Spleen (tissue), 11 donors: ENCODE data around the gene LDLRAD2. TPM values are rescaled to one million over a fixed set of nuclear protein-coding genes. Genes with fewer than 3 reads are reported as not detected.

Experiments used
- DNase-seq: peaks from one replicate; pipeline ENCODE4 v3.0.0-alpha.2; 2020
- H3K27ac ChIP-seq, 8 donors: fragments of 200-600 bp; sonication (generic) in 7 of 8; 1 replicate in 4 of 8; 2 replicates in 4 of 8; pipeline versions ENCODE4 v1.5.0 to v1.8.0; 2016 to 2021; ENCODE audit warnings: inconsistent platforms in 4 of 8, mild to moderate bottlenecking in 4 of 8, moderate library complexity in 1 of 8
- H3K27me3 ChIP-seq, 7 donors: fragments of 200-600 bp; sonication (generic) in 6 of 7; replicated peaks in 1 of 7; 1 replicate in 4 of 7; 2 replicates in 3 of 7; pipeline versions ENCODE4 v1.5.0 to v1.8.0; 2016 to 2021; ENCODE audit warnings: inconsistent platforms in 3 of 7, mild to moderate bottlenecking in 1 of 7
- H3K36me3 ChIP-seq, 6 donors: fragments of 200-600 bp; sonication (generic) in 5 of 6; 1 replicate in 4 of 6; 2 replicates in 2 of 6; pipeline versions ENCODE4 v1.5.0 to v1.8.0; 2016 to 2021; ENCODE audit warnings: inconsistent platforms in 2 of 6
- H3K4me1 ChIP-seq, 6 donors: fragments of 200-600 bp; sonication (generic) in 5 of 6; 1 replicate in 3 of 6; 2 replicates in 3 of 6; pipeline versions ENCODE4 v1.5.0 to v1.8.0; 2016 to 2021; ENCODE audit warnings: inconsistent platforms in 3 of 6
- H3K4me3 ChIP-seq, 8 donors: fragments of 200-600 bp; sonication (generic) in 7 of 8; 1 replicate in 4 of 8; 2 replicates in 4 of 8; pipeline versions ENCODE4 v1.5.0 to v1.8.0; 2016 to 2021; ENCODE audit warnings: inconsistent platforms in 4 of 8, mild to moderate bottlenecking in 4 of 8, moderate library complexity in 2 of 8
- H3K9me3 ChIP-seq, 8 donors: fragments of 200-600 bp; sonication (generic) in 7 of 8; 1 replicate in 4 of 8; 2 replicates in 4 of 8; pipeline versions ENCODE4 v1.5.0 to v1.8.0; 2016 to 2021; ENCODE audit warnings: inconsistent platforms in 4 of 8
- POLR2A ChIP-seq, 3 donors: fragments of 450-650 bp; IDR thresholded peaks; one replicate each; pipeline ENCODE4 v1.5.1; 2017; ENCODE audit warnings: antibody characterized with exemption in 3 of 3, mild to moderate bottlenecking in 1 of 3
- POLR2AphosphoS5 ChIP-seq, 3 donors: sonication (generic); formaldehyde crosslinking; IDR thresholded peaks; one replicate each; pipeline ENCODE4 v1.5.1; 2017; ENCODE audit warnings: antibody characterized with exemption in 3 of 3
- WGBS, 5 donors: extraction: QIAGEN DNeasy Blood & Tissue Kit in 3 of 5; methylation state at CpG; one replicate each; pipeline versions ENCODE4 v1.1.5 to v1.1.7; 2013 to 2018; 5-methylcytosine and 5-hydroxymethylcytosine counted together
- intact Hi-C: fragments of 100-400 bp; cut with DNase I; formaldehyde crosslinking; loops from one replicate; pipeline ENCODE4 v1.15.0; 2023; ENCODE audit warnings: low total_unique reads
- polyA plus RNA-seq, 3 donors: library from polyadenylated mRNA; stranded (reverse); fragments of 200-250 nt; gene quantifications; one replicate each; pipeline ENCODE4 v1.2.1, GENCODE V29; 2013
- total RNA-seq, 7 donors: library from RNA; depleted of rRNA in 3 of 7; stranded (reverse); fragments of >200 nt in 3 of 7; fragmentation: NEBNext Ultra II Directional in 4 of 7; extraction: Animal tissue kit (Norgen Biotek cat#: 25700) in 4 of 7; gene quantifications; one replicate each; pipeline versions ENCODE4 v1.1.0 to v1.2.1, GENCODE V29; 2016 to 2021
- TF ChIP-seq, protein P1 (sequence below), 11 experiments: fragments of 200-600 bp in 7 of 11; fragments of 450-650 bp in 4 of 11; sonication (generic) in 4 of 11; IDR thresholded peaks in 8 of 11; conservative IDR thresholded peaks in 3 of 11; 1 replicate in 7 of 11; 2 replicates in 4 of 11; pipeline versions ENCODE4 v1.4.0 to v1.8.0; 2016 to 2021; ENCODE audit warnings: antibody characterized with exemption in 11 of 11, inconsistent platforms in 4 of 11, mild to moderate bottlenecking in 1 of 11
- donor health status: healthy with polysubstance abuse.
- donor health status: DM: no; HTN: no; CAD: no; lungs with moderate emphysema.
- donor health status: DM: no; HTN: no; CAD: no.
- donor health status: Bipolar disorder and iron deficiency.
- donor health status: healthy.
- donor health status: DM: no; HTN: no; CAD: no.
- donor health status: DM: yes; HTN: yes; CAD: no.

LDLRAD2 gene
- total and polyA plus RNA-seq, 10 donors, result 0.94 to 4.3 (median 1.4) TPM

DNA sequence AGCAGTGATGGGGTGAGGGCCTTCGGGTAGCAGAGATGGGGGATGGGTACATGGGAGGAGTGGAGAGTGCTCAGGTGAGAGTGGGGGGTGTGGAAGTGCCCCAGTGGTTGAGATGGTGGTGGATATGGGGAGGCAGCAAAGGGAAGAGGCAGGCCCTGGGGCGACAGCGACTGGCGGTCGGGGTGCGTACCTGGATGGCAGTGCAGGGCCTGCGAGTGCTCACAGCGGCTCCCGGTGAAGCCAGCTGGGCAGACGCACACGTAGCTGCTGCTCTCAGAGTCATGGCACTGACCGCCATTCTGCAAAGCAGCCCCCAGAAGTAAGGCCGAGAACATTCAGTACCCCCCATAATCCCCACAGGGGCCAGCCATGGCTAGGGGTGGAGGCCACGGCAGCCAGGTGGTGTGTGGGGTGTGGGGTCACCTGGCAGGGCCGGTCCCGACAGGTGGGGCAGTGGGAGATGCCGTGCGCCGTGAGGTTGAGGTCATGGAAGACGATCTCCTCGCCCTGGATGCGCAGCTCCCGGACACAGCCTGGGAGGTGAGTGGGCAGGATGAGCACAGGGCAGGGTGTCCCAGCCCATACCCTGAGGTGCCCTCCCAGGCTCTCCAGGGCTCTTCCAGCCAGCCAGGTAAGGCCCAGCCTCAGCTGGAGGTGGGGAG is 18.9 kb downstream of the LDLRAD2 start:
- TF ChIP-seq POLR2AphosphoS5 (IDR thresholded peaks at IDR 0.05), result peak in 2 of 3 donors; percentile 5 to 14
- TF ChIP-seq POLR2A (IDR thresholded peaks at IDR 0.05), result no peak
- peaks cover 0 to 21% (median 19%) of the 10 kb centered on the region in 8 donors for H3K9me3 ChIP-seq
- whole genome bisulfite sequencing, 5 donors, result 93 to 97% (median 95%) methylated on average over 20 to 23 of the region's 23 CpGs
- H3K4me3 ChIP-seq, result no peak overlapping the region
- intact Hi-C loops, result no loop called here
- DNase-seq, result no peak
- no peak overlapping the region for H3K27ac ChIP-seq
- H3K4me1 ChIP-seq, result no peaks in the 10 kb centered on the region
- H3K27me3 ChIP-seq, result no peaks in the 10 kb centered on the region
- peaks cover 0 to 100% (median 70%) of the 10 kb centered on the region in 6 donors for H3K36me3 ChIP-seq

DNA sequence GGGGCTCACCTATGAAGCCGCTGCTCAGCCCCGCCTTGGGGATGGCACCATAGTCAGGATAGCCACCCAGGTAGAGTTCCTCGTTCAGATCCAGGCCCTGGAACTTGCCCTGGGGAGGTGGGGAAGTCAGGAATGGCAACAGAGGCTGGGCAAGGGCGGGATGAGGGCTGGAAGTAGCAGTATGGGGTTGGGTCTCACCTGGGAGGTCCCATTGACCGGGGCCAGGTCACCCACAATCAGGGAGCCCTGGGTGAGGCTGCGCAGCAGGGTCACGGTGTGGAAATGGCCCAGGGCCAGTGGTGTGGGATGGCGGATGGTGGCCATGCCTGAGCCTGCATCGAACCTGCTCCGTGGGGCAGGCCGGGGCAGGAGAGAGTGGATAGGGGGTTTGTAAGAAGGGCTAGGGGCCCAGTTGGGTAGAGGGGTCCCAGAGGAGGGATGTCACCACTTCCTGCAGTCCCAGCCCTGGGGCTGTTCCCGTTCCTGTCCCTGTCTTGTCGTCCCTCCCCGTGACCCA is 19.4 kb downstream of the LDLRAD2 start:
- 86 to 96% (median 90%) methylated on average over 11 to 14 of the region's 14 CpGs for WGBS, 5 donors
- no peak overlapping the region for H3K4me3 ChIP-seq
- intact Hi-C loops, result no loop called here
- no peak for DNase-seq
- H3K36me3 ChIP-seq, result peaks cover 0 to 100% (median 73%) of the 10 kb centered on the region in 6 donors
- no peaks in the 10 kb centered on the region for H3K4me1 ChIP-seq
- TF ChIP-seq POLR2A (IDR thresholded peaks at IDR 0.05) (no peak), POLR2AphosphoS5 (IDR thresholded peaks at IDR 0.05) (no peak)
- TF ChIP-seq, protein P1, sequence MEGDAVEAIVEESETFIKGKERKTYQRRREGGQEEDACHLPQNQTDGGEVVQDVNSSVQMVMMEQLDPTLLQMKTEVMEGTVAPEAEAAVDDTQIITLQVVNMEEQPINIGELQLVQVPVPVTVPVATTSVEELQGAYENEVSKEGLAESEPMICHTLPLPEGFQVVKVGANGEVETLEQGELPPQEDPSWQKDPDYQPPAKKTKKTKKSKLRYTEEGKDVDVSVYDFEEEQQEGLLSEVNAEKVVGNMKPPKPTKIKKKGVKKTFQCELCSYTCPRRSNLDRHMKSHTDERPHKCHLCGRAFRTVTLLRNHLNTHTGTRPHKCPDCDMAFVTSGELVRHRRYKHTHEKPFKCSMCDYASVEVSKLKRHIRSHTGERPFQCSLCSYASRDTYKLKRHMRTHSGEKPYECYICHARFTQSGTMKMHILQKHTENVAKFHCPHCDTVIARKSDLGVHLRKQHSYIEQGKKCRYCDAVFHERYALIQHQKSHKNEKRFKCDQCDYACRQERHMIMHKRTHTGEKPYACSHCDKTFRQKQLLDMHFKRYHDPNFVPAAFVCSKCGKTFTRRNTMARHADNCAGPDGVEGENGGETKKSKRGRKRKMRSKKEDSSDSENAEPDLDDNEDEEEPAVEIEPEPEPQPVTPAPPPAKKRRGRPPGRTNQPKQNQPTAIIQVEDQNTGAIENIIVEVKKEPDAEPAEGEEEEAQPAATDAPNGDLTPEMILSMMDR (IDR thresholded peaks at IDR 0.05 in 8 of 11, conservative IDR thresholded peaks at IDR 0.05 in 3 of 11), result no peak
- H3K27me3 ChIP-seq, result no peaks in the 10 kb centered on the region
- no peak overlapping the region for H3K27ac ChIP-seq
- H3K9me3 ChIP-seq, result peaks cover 0 to 21% (median 19%) of the 10 kb centered on the region in 8 donors

DNA sequence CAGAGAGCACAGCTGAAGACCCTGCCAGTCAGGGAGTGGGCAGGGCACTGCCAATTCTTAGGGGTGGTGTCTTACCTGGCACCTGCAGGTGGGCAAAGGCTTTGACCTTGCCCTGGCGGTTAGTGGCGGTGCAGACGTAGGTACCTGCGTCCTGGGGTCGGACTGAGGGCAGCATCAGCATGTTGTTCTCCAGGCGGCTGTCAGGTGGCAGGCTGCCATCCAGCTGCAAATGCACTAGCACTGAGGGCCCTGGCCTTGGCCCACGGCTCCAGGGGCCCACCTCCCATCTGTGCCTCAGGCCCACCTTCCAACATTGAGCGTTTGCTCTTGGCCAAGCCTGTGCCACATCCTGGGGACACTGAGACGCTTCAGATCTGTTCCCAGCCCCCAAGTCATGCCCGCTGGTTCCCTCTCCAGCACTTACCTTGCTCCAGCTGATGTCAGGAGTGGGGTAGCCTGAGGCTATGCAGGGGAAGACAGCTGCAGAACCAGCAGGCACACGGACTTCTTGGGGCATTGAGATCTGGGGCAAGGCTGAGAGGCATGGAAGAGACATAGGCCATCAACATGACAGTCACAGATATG is 21.4 kb downstream of the LDLRAD2 start:
- Histone ChIP-seq H3K27me3 (no peaks in the 10 kb centered on the region), H3K4me1 (no peaks in the 10 kb centered on the region), H3K4me3 (no peak overlapping the region), H3K36me3 (peaks cover 0 to 100% (median 69%) of the 10 kb centered on the region in 6 donors), H3K27ac (no peak overlapping the region), H3K9me3 (peaks cover 0 to 21% (median 19%) of the 10 kb centered on the region in 8 donors)
- 70 to 96% (median 87%) methylated on average over 2 to 11 of the region's 11 CpGs for WGBS, 5 donors
- intact Hi-C loops, result no loop called here
- no peak for DNase-seq
- TF ChIP-seq POLR2AphosphoS5 (IDR thresholded peaks at IDR 0.05) (no peak), POLR2A (IDR thresholded peaks at IDR 0.05) (no peak)
- TF ChIP-seq, protein P1 (IDR thresholded peaks at IDR 0.05 in 8 of 11, conservative IDR thresholded peaks at IDR 0.05 in 3 of 11), result no peak

DNA sequence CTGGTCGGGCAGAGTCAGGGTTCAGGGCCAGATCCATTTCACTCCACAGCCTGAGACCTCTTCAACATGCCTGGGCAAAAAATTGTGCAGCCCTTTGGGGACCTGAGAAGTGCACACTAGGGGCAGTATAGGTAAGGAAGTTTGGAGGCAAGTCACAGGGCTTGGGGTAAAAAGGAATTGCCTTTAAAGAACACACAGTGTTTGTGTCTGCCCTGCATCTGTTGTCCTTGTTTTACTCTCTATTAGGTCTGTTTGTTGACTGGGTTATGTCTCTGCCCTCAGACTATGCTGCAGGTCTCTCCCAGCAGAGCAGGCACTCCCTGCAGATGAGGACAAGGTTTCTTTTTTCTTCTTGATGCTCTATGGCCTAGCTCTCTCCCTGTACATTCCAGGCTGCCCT is 22.0 kb downstream of the LDLRAD2 start:
- 83 to 100% (median 86%) methylated on average over 1 of the region's 1 CpG for WGBS, 5 donors
- Histone ChIP-seq H3K27me3 (no peaks in the 10 kb centered on the region), H3K36me3 (peaks cover 0 to 100% (median 68%) of the 10 kb centered on the region in 6 donors), H3K4me1 (no peaks in the 10 kb centered on the region), H3K9me3 (peaks cover 0 to 21% (median 19%) of the 10 kb centered on the region in 8 donors), H3K4me3 (no peak overlapping the region), H3K27ac (no peak overlapping the region)
- intact Hi-C loops, result no loop called here
- TF ChIP-seq POLR2A (IDR thresholded peaks at IDR 0.05), result no peak
- TF ChIP-seq POLR2AphosphoS5 (IDR thresholded peaks at IDR 0.05), result no peak
- TF ChIP-seq, protein P1 (IDR thresholded peaks at IDR 0.05 in 8 of 11, conservative IDR thresholded peaks at IDR 0.05 in 3 of 11), result no peak
- no peak for DNase-seq
